Body of pancreas (tissue), 4 donors: ENCODE results near the gene COPE. TPM values are rescaled to one million over a fixed set of nuclear protein-coding genes. Genes with fewer than 3 reads are reported as not detected.

Source experiments
- ATAC-seq: fragments of 150-250 bp; one replicate; pipeline ENCODE4 v1.9.1; 2016
- DNase-seq, 4 donors: peaks; one replicate each; pipeline ENCODE4 v3.0.0-alpha.2; 2019
- H3K27ac ChIP-seq, 4 donors: fragments of 200-600 bp; sonication (generic); 1 replicate in 3 of 4; 2 replicates in 1 of 4; pipeline versions ENCODE4 v1.5.1 to v1.6.1; 2016 to 2019; ENCODE audit warnings: mild to moderate bottlenecking in 1 of 4, mixed read lengths in 1 of 4, moderate library complexity in 1 of 4
- H3K27me3 ChIP-seq, 2 donors: fragments of 200-600 bp; sonication (generic); one replicate each; pipeline ENCODE4 v1.6.0; 2016; ENCODE audit warnings: mild to moderate bottlenecking in 1 of 2
- H3K36me3 ChIP-seq, 2 donors: fragments of 200-600 bp; sonication (generic); replicated peaks in 1 of 2; 2 replicates each; pipeline ENCODE4 v1.5.1; 2016; ENCODE audit warnings: low read depth in 2 of 2; ENCODE audit not compliant: insufficient read depth in 1 of 2
- H3K4me1 ChIP-seq: fragments of 200-600 bp; sonication (generic); one replicate; pipeline ENCODE4 v1.6.0; 2016
- H3K4me3 ChIP-seq, 2 donors: fragments of 200-600 bp; sonication (generic); 1 replicate in 1 of 2; 2 replicates in 1 of 2; pipeline ENCODE4 v1.5.1; 2016 to 2019
- H3K9me3 ChIP-seq, 3 donors: fragments of 200-600 bp; sonication (generic); 1 replicate in 2 of 3; 2 replicates in 1 of 3; pipeline ENCODE4 v1.5.1; 2016
- POLR2A ChIP-seq, 3 donors: fragments of 450-650 bp; IDR thresholded peaks; one replicate each; pipeline ENCODE4 v1.6.1; 2016; ENCODE audit warnings: antibody characterized with exemption in 3 of 3, mild to moderate bottlenecking in 2 of 3
- WGBS, 2 donors: methylation state at CpG; one replicate each; pipeline ENCODE4 v1.1.5; 2017; 5-methylcytosine and 5-hydroxymethylcytosine counted together
- intact Hi-C: fragments of 100-400 bp; cut with DNase I; formaldehyde crosslinking; loops from one replicate; pipeline ENCODE4 v1.15.1; 2023
- total RNA-seq, 2 donors: library from RNA; depleted of rRNA; stranded (reverse); fragments of >200 nt; gene quantifications; one replicate each; pipeline ENCODE4 v1.1.0, GENCODE V29; 2016
- TF ChIP-seq, protein P1 (sequence below), 7 experiments: fragments of 450-650 bp in 4 of 7; fragments of 200-600 bp in 3 of 7; sonication (generic) in 3 of 7; IDR thresholded peaks; one replicate each; pipeline ENCODE4 v1.5.1; 2016 to 2019; ENCODE audit warnings: antibody characterized with exemption in 7 of 7

COPE gene
- total RNA-seq, 2 donors from 2014 or later: 111 to 166 TPM

DNA sequence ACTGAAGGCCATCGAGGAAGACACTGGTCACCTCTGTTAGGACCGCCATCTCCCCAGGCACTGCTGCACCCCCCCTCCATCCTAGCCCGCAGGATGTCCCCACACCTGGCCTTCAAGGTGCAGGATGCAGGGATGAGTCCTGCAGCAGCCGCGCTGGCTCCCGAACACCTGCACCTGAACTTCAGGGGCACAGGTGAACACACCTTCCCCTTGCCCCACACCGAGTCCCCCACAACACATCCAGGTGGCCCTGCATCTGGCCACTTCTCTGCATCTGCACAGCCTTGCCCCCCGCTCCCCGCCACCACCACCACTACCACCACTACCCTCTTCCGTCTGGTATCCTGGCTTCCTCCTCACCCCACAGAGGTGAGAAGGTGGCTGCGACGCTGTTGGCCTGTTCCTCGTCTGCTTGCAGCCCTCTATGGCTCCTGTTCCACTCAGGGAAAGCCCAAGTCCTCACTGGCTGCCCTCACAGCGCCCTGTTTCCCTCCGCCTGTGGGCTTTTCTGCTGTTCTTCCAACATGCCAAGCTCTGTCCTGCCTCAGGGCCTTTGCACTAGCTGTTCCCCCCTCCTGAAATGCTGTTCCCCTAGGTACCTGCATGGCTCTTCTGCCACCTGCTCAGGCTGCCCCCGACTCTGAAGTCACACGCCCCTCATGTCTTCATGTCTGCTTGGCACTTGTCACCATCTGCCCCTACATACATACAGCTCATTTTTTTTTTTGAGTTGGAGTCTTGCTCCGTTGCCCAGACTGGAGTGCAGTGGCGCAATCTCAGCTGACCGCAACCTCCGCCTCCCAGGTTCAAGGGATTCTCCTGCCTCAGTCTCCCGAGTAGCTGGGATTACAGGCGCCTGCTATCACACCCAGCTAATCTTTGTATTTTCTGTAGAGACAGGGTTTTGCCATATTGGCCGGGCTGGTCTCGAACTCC is 21.8 kb downstream of the COPE start:
- peaks cover 15% of the 10 kb centered on the region for H3K4me1 ChIP-seq
- intact Hi-C loops: no loop called here
- DNase-seq: no peak
- peaks cover 0 to 6% of the 10 kb centered on the region in 2 donors for H3K27me3 ChIP-seq
- peaks cover 3 to 7% of the 10 kb centered on the region in 2 donors for H3K36me3 ChIP-seq
- no peak for TF ChIP-seq POLR2A (IDR thresholded peaks at IDR 0.05)
- TF ChIP-seq, protein P1, sequence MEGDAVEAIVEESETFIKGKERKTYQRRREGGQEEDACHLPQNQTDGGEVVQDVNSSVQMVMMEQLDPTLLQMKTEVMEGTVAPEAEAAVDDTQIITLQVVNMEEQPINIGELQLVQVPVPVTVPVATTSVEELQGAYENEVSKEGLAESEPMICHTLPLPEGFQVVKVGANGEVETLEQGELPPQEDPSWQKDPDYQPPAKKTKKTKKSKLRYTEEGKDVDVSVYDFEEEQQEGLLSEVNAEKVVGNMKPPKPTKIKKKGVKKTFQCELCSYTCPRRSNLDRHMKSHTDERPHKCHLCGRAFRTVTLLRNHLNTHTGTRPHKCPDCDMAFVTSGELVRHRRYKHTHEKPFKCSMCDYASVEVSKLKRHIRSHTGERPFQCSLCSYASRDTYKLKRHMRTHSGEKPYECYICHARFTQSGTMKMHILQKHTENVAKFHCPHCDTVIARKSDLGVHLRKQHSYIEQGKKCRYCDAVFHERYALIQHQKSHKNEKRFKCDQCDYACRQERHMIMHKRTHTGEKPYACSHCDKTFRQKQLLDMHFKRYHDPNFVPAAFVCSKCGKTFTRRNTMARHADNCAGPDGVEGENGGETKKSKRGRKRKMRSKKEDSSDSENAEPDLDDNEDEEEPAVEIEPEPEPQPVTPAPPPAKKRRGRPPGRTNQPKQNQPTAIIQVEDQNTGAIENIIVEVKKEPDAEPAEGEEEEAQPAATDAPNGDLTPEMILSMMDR (IDR thresholded peaks at IDR 0.05): no peak
- 79 to 85% methylated on average over 21 to 25 of the region's 25 CpGs for WGBS, 2 donors
- no peak overlapping the region for H3K27ac ChIP-seq
- ATAC-seq: no peak
- no peak overlapping the region for H3K4me3 ChIP-seq
- no peaks in the 10 kb centered on the region for H3K9me3 ChIP-seq

DNA sequence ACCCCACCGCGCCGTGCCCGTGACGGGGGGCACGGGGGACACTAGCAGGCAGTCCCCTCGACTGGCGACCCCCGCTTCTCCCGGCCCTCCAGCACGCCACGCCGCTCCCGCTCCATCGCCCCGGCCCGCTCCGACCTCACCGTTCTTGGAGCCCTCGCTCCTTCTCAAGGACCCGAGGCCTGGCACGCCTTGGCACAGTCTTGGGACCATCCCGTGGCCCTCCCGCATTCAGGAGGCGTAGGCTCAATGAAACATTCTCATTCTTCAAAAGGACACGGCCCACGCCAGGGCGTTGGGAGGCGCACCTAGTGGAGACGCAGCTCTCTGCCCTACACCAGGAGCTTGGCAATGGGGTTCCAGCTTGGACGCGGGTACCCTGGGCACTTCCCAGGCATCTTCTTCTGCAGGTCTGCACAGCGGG is 22.8 kb downstream of the COPE start:
- no peaks in the 10 kb centered on the region for H3K9me3 ChIP-seq
- ATAC-seq: no peak
- peaks cover 0 to 6% of the 10 kb centered on the region in 2 donors for H3K27me3 ChIP-seq
- TF ChIP-seq POLR2A (IDR thresholded peaks at IDR 0.05): no peak
- TF ChIP-seq, protein P1 (IDR thresholded peaks at IDR 0.05): no peak
- H3K4me1 ChIP-seq: peaks cover 15% of the 10 kb centered on the region
- DNase-seq: no peak
- no peak overlapping the region for H3K4me3 ChIP-seq
- WGBS, 2 donors: 14 to 16% methylated on average over 15 to 27 of the region's 33 CpGs
- intact Hi-C loops: no loop called here
- peaks cover 3 to 7% of the 10 kb centered on the region in 2 donors for H3K36me3 ChIP-seq
- no peak overlapping the region for H3K27ac ChIP-seq

DNA sequence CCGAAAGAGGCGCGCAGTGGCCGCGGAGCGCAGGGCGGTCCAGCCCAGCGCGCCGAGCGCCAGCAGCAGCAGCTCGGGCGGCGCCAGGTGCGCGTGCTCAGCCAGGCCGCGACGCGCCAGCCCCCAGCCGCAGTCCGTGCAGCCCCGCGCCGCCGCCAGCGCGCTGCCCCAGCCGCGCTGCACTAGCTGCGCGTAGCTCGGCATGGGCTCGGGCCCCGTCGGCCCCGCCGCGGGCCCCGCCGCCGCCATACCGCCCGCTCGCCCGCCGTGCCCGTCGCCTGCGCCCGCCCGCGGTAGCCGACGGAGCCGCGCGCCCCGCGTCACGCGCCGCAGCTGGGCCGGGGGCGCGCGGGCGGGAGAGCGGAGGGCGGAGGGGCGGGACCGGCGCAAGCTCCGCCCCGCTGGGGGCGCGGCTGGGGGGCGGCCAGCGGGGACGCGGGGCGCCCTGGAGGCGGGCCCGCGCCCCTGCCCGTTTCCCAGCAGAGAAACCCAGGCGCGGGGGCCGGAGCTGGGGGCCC is 23.3 kb downstream of the COPE start, which contains the start of gene CERS1:
Gene CERS1, minus strand, starts transcription at position 335 of the 518 bp plus-strand sequence. Its CDS starts 86 bp downstream, at position 249.
- Histone ChIP-seq H3K27ac (no peak within 1 kb of the TSS), H3K9me3 (no peaks in the 10 kb centered on the region), H3K4me1 (peaks cover 15% of the 10 kb centered on the region), H3K36me3 (peaks cover 2 to 3% of the 10 kb centered on the region in 2 donors), H3K4me3 (no peak within 1 kb of the TSS), H3K27me3 (peaks cover 0 to 6% of the 10 kb centered on the region in 2 donors)
- intact Hi-C loops: no loop called here
- no peak for DNase-seq
- TF ChIP-seq, protein P1 (IDR thresholded peaks at IDR 0.05): no peak
- TF ChIP-seq POLR2A (IDR thresholded peaks at IDR 0.05): no peak
- no peak for ATAC-seq
- WGBS, 2 donors: 1% methylated on average over 83 of the region's 89 CpGs; no CpG with 5 or more reads in 1 of the 2 donors

DNA sequence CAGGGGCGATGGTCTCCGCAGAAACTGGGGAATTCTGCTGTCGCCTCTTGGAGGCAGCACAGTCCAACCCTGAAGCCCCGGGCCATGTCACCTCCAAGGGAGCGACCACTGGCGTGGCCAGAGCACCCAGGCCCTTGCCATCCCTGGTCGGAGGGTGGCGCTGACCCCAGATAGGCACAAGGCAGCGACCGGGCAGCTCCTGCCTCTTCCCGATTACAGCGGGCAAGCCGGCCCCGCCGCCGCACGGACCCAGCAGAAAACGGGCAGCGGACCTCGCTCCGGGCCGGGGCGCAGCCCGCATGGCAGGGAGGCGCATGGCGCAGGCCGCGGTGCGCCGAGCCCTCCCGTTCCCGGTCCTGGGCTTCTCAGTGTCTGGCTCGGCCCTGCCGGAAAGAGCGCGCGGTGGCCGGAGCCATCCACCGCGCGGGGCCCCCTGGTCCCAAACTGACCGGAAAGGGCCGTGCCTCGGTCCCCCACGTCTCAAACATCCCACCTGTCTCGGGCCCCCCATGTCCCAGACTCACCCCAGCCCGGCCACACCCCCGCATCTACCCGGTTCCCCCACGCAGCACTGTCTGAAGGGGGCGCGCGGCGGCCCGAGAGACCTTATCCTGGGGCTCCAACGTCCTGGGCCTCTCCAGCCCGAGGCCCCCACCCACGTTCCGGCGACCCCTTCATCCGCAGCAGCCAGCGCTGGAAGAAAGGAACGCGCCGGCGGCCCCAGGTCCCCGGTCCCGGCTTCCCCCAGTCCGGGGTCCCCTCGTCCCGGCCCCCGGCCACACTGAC is 24.0 kb downstream of the COPE start:
- Histone ChIP-seq H3K4me1 (peaks cover 15% of the 10 kb centered on the region), H3K9me3 (no peaks in the 10 kb centered on the region), H3K27me3 (peaks cover 0 to 6% of the 10 kb centered on the region in 2 donors), H3K36me3 (peaks cover 0 to 2% of the 10 kb centered on the region in 2 donors), H3K4me3 (no peak overlapping the region), H3K27ac (no peak overlapping the region)
- peak in 3 of 4 donors; percentile 33 to 51 (median 48) for DNase-seq
- intact Hi-C loops: no loop called here
- TF ChIP-seq, protein P1 (IDR thresholded peaks at IDR 0.05): peak in 4 of 7 experiments; percentile 8 to 38 (median 24)
- TF ChIP-seq POLR2A (IDR thresholded peaks at IDR 0.05): no peak
- peak; percentile 21 for ATAC-seq
- WGBS, 2 donors: 1% methylated on average over 55 of the region's 72 CpGs; no CpG with 5 or more reads in 1 of the 2 donors
